Measurements from ENCODE around the gene CCDC18.
"Not testable (repeated sequence)": the region's sequence is repeated elsewhere in the genome, so short reads cannot be mapped to it uniquely, and the experiment has no call there.

CCDC18 gene

DNA sequence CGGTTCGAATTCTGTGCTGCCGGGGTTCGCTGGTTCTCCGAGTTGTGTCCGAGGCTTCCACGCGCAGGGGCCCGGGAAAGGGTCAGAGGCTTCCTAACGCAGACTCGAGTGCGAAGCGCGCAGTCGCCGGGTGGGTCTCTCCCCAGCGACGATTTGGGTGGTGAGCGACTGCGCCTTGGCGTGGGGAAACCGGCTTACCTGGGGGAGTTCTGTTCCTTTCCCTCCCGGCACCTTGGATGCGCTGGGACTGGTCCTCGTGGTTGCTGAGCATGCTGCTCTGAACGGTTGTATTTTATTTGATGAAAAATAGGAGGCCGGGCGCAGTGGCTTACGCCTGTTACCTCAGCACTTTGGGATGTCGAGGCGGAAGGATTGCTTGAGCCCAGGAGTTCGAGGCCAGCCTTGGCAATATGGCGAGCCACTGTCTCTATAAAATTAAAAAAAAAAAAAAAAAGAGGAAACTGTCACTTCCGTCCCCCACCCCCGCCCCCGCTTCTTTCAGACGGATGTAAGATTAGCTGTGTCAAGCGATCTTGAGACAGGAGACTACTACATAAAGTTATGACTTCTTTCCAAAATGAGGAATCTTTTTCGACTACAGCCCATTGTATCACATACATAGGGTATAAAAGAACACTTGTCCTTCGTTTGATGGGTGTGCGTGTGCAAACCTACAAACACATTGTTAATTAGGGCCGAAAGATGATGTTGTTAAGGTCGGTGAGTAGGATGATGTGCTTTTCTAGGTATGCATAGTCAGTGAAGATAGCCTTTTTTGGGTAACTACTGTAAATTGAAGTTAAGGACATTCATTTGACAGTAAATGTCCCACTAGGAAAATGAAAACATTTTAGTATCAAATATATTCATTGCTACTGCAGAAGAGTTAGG lies at the start of gene CCDC18:
TSS of gene CCDC18 (plus strand) at position 2 of the 891 bp plus-strand sequence. CDS start 2,638 bp downstream, outside the sequence.
- DNase-seq = peak; percentile 49
- in situ Hi-C loops (cut with HindIII; ENCODE audit: low pct_ligation_motif_present, low pct_unique_long_range_greater_than_20kb, low sequenced_read_pairs) = no loop called here

DNA sequence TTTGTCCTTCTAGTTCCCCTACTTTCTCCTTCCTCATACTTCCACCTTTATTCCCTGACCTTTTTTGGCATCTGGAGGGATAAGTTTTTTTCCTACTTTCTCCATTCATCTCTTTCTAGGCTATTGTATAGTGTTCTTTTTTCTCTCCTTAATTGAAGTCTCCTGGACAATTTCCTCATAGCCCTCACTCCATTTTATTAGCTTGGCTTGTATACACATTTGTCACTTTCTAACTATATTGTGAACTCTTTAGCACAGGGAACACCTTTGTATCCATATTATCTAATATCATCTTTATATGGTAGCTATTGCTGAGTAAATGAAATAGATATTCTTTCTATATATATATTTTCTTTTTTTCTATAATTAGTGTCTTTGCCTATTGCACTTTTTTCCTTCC lies 47.9 kb upstream of the CCDC18 start:
- no peak for DNase-seq
- in situ Hi-C loops (cut with HindIII; ENCODE audit: low pct_ligation_motif_present, low pct_unique_long_range_greater_than_20kb, low sequenced_read_pairs) = no loop called here

DNA sequence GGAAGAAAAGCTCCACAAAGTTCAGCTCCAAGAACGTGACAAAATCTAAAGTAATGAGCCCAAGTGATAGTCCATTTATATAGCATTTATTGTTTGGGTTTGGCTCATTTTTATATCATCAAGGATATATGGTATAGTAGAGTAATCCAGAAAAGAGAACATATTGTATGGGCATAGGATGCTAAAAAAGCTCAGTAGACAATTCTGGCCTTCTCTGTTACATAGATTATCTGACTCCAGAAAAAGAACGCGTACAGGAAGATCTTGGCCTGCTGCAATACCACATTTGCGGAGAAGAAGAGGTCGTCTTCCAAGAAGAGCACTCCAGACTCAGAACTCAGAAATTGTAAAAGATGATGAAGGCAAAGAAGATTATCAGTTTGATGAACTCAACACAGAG lies 44.1 kb upstream of the CCDC18 start:
- no peak for DNase-seq
- in situ Hi-C loops (cut with HindIII; ENCODE audit: low pct_ligation_motif_present, low pct_unique_long_range_greater_than_20kb, low sequenced_read_pairs) = no loop called here

DNA sequence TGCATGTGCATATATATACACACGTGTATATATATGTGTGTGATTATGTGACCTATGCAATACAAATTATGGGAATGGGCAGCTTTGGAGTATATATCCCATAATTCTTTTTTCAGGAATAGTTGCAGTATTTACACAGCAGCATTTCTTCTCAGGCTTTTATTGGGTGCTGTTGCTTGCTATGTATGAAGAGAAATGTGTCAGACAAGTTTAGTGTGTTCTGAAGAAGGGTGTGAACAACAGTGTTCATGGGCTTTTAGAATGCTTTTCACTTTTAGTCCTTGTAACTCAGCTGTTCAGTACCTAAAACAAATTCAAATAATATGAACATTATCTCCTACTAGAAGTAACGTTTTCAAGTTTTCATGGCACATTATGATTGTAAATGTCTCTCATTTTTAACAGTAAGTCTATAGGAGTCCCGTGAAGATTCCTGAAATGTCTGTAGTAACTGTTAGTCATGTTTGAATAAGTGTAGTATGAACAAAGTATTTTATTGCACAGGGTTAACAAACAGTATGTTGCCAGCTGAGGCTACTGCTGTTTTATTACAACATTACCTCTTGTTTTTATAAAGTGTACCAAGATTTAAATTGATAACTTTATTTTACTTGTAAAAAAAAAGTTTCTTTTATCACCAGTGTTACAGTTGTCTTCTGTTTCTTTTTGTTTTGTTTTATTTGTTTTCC lies 42.8 kb upstream of the CCDC18 start:
- DNase-seq = no peak
- in situ Hi-C loops (cut with HindIII; ENCODE audit: low pct_ligation_motif_present, low pct_unique_long_range_greater_than_20kb, low sequenced_read_pairs) = no loop called here

DNA sequence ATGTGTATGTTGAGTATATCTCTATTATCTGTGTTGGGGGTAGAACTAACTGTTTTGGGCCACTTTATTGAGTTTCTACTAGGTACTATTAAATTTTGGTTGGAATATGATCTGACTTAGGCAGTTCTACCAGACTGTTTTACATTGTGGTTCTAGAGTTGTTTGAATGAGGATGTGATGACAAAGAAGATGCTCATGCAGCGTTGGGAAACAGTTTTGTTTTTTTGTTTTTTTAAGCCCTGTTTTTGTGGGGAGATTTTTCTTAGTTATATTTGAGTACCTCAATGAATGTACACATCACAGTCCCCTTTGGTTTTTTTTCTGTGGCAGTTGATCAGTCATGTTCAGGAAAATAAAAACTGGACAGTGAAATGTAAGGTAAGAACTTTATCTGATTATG lies 40.4 kb upstream of the CCDC18 start:
- in situ Hi-C loops (cut with HindIII; ENCODE audit: low pct_ligation_motif_present, low pct_unique_long_range_greater_than_20kb, low sequenced_read_pairs) = no loop called here
- no peak for DNase-seq

DNA sequence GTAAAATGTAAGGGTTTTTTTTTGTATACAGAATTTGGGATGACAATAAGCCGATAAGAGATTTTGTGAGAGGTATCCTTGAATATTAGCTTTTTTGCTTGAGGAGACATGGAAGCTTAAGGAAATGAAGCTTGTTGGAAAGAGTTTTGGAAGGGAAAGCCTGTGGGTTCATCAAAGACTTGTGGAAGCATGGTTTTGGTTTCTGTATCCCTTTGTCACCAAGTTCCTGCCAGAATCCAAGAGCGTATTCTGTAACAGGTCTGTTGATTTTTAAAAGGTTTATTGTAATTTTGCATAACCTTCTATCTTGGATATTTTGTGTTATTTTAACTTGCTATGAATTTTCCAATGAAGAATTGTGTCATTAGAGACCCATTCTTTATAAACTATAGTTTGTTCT lies 38.4 kb upstream of the CCDC18 start:
- in situ Hi-C loops (cut with HindIII; ENCODE audit: low pct_ligation_motif_present, low pct_unique_long_range_greater_than_20kb, low sequenced_read_pairs) = no loop called here
- no peak for DNase-seq

DNA sequence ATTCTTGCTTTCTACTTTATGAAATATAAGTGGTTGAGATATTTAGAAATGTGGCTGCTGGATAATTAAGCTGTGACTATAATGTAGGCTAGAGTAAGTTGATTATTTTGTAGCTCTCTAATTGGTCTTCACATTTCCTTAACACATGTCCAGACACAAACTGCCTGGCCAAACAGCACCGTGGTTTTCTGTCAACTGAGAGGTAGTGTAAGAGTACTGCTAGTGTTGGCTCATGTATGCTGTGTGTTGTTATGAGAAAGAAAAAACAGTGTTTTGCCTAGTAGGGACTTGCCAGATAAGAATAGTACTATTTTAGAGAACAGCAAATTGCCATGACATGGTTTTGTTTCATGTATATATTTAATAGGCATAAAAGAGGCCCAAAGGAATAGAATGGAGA lies 37.4 kb upstream of the CCDC18 start:
- DNase-seq = no peak
- in situ Hi-C loops (cut with HindIII; ENCODE audit: low pct_ligation_motif_present, low pct_unique_long_range_greater_than_20kb, low sequenced_read_pairs) = no loop called here

DNA sequence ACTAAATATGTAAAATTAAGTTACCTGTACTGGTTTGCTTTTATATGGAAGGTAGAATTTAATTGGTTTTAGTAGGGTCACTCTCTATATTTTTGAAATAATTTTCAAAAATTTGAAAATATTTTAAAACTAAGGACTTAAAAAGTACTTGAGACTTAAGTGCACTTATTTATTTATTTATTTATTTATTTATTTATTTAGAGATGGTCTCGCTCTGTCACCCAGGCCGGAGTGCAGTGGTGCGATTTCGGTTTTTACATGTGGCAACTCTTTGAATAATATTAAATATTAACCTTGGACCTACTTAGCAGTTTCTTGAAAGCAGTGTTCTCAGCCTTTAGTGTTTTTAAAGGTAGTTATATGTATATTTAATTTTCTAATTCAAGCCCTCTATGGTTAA lies 36.8 kb upstream of the CCDC18 start:
- in situ Hi-C loops (cut with HindIII; ENCODE audit: low pct_ligation_motif_present, low pct_unique_long_range_greater_than_20kb, low sequenced_read_pairs) = no loop called here
- no peak for DNase-seq

GRCh38 chr1:93148001-93148400 lies 32.5 kb upstream of the CCDC18 start:
- no peak for DNase-seq
- in situ Hi-C loops (cut with HindIII; ENCODE audit: low pct_ligation_motif_present, low pct_unique_long_range_greater_than_20kb, low sequenced_read_pairs) = no loop called here

- in situ Hi-C loops (cut with HindIII; ENCODE audit: low pct_ligation_motif_present, low pct_unique_long_range_greater_than_20kb, low sequenced_read_pairs) = no loop called here
- DNase-seq = no peak
Observed at GRCh38 chr1:93150729-93151128, 29.8 kb upstream of the CCDC18 start.

- in situ Hi-C loops (cut with HindIII; ENCODE audit: low pct_ligation_motif_present, low pct_unique_long_range_greater_than_20kb, low sequenced_read_pairs) = no loop called here
- no peak for DNase-seq
Observed at GRCh38 chr1:93151474-93151873, 29.1 kb upstream of the CCDC18 start.

DNA sequence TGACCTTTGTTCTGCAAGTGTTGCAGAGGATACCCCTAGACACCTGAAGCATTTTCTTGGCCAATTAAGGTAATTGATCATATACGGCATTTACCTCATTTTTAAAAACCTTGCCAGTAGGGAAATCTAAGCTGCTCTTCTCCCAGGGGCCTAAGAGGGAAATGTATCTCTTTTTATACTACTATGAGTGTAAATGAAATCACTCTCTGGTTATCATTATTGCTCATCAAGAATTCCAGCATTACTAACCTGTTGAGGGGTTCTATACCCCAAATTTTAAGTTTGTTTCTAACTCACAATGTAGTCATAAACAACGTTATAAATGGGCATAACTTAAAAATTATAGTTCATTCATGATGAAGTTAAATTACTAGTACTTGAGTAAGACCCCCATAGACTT lies 27.7 kb upstream of the CCDC18 start:
- in situ Hi-C loops (cut with HindIII; ENCODE audit: low pct_ligation_motif_present, low pct_unique_long_range_greater_than_20kb, low sequenced_read_pairs) = no loop called here
- no peak for DNase-seq

DNA sequence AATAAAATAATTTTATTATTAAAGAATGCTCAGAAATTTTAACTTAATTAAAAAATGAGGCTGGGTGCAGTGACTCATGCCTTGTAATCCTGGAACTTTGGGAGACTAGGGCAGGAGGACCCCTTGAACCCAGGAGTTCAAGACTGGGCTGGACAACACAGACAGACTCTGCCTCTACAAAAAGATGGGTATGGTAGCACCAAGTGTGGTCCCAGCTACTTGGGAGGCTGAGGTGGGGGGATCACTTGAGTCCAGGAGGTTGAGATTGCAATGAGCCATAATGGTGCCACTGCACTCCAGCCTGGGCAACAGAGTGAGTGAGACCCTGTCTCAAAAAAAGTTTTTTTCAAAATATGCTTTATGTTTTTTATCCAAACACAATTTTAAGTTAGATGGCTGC lies 25.6 kb upstream of the CCDC18 start:
- no peak for DNase-seq
- in situ Hi-C loops (cut with HindIII; ENCODE audit: low pct_ligation_motif_present, low pct_unique_long_range_greater_than_20kb, low sequenced_read_pairs) = no loop called here

DNA sequence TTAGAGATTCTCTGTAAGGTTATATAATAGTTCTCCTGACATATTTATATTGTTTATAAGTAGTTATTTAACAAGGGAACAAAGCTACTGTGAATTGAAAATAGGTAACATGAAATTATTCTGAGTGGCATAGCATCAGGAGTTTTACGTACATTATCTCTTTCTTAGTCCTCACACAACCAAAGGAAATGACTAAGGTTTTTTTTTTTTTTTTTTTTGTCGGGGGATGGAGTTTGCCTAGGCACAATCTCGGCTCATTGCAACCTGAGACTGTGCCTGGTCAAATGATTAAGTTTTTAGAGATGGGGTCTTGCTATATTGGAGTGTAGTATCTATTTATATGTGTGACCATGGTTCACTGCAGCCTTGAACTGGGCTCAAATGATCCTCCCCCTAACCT lies 25.2 kb upstream of the CCDC18 start:
- DNase-seq = no peak
- in situ Hi-C loops (cut with HindIII; ENCODE audit: low pct_ligation_motif_present, low pct_unique_long_range_greater_than_20kb, low sequenced_read_pairs) = no loop called here

- in situ Hi-C loops (cut with HindIII; ENCODE audit: low pct_ligation_motif_present, low pct_unique_long_range_greater_than_20kb, low sequenced_read_pairs) = no loop called here
Observed at GRCh38 chr1:93159337-93159736, 21.2 kb upstream of the CCDC18 start.

DNA sequence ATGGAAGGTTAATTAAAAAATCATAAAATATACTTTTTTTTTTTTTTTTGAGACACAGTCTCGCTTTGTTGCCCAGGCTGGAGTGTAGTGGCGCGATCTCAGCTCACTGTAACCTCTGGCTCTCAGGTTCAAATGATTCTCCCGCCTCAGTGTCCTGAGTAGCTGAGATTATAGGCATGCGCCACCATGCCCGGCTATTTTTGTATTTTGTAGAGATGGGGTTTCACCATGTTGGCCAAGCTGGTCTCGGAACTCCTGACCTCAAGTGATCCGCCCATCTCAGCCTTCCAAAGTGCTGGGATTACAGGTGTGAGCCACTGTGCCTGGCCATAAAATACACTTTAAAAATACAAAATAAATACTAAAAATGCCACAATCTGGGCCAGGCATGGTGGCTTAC lies 17.2 kb upstream of the CCDC18 start:
- in situ Hi-C loops (cut with HindIII; ENCODE audit: low pct_ligation_motif_present, low pct_unique_long_range_greater_than_20kb, low sequenced_read_pairs); DNase-seq: not testable (repeated sequence)

More at GRCh38 chr1:93159337-93159736, 21.2 kb upstream of the CCDC18 start:
- DNase-seq = no peak

DNA sequence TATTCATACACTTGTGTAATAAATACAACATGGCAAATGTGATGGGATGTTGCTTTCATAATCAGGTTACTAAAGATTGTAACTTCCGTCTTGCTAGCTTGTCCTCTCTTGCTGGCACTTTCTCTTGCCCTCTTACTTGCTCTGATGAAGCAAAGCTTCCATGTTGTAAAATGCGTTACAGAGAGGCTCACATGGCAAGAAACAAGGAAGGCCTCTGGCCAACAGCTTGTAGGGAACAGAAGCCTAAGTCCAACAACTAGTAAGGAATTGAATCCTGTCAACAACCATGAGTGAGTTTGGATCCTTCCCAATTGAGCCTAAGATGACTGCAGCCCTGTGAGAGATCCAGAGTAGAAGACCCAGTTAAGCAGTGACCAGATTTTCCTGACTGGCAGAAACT lies 15.7 kb upstream of the CCDC18 start:
- DNase-seq = no peak
- in situ Hi-C loops (cut with HindIII; ENCODE audit: low pct_ligation_motif_present, low pct_unique_long_range_greater_than_20kb, low sequenced_read_pairs) = no loop called here

DNA sequence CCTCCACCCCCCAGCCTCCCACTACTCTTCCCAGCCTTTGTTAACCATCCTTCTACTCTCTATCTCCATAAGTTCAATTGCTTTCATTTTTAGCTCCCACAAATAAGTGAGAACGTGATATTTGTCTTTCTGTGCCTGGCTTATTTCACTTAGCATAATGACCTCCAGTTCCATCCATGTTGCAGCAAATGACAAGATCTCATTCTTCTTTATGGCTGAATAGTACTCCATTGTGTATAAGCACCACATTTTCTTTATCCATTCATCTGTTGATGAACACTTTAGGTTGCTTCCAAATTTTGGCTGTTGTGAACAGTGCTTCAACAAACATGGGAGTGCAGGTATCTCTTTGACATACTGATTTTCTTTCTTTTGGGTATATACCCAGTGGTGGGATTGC lies 14.6 kb upstream of the CCDC18 start:
- in situ Hi-C loops (cut with HindIII; ENCODE audit: low pct_ligation_motif_present, low pct_unique_long_range_greater_than_20kb, low sequenced_read_pairs) = not testable (repeated sequence)

GRCh38 chr1:93167006-93167405 lies 13.5 kb upstream of the CCDC18 start:
- DNase-seq = no peak
- in situ Hi-C loops (cut with HindIII; ENCODE audit: low pct_ligation_motif_present, low pct_unique_long_range_greater_than_20kb, low sequenced_read_pairs) = no loop called here

More for the DNA sequence above, 14.6 kb upstream of the CCDC18 start:
- DNase-seq = not testable (repeated sequence)

All from ACHN (cell line).